Ishikawa (cell line): ENCODE data around the gene HOXC5.

Experiments
- CEBPB ChIP-seq: IDR thresholded peaks from 2 replicates; pipeline ENCODE4 v1.6.1; 2012
- CREB1 ChIP-seq: IDR thresholded peaks from 2 replicates; pipeline ENCODE4 v1.6.1; 2012; ENCODE audit warnings: low read depth
- EGR1 ChIP-seq: IDR thresholded peaks from 2 replicates; pipeline ENCODE4 v1.6.1; 2012
- EP300 ChIP-seq: IDR thresholded peaks from 2 replicates; pipeline ENCODE4 v1.6.1; 2012; ENCODE audit warnings: borderline replicate concordance
- FOXM1 ChIP-seq: IDR thresholded peaks from 2 replicates; pipeline ENCODE4 v1.6.1; 2012; ENCODE audit warnings: low read depth, borderline replicate concordance
- MAX ChIP-seq: IDR thresholded peaks from 2 replicates; pipeline ENCODE4 v1.6.1; 2012
- NFIC ChIP-seq: IDR thresholded peaks from 2 replicates; pipeline ENCODE4 v1.6.1; 2012
- RAD21 ChIP-seq: IDR thresholded peaks from 2 replicates; pipeline ENCODE4 v1.6.1; 2012; ENCODE audit warnings: low read depth
- TAF1 ChIP-seq: IDR thresholded peaks from 2 replicates; pipeline ENCODE4 v1.6.1; 2012; ENCODE audit warnings: low read depth, mild to moderate bottlenecking
- YY1 ChIP-seq: IDR thresholded peaks from 2 replicates; pipeline ENCODE4 v1.6.1; 2012; ENCODE audit warnings: low read depth
- ZBTB7A ChIP-seq: IDR thresholded peaks from 2 replicates; pipeline ENCODE4 v1.6.1; 2012; ENCODE audit warnings: low read depth
- TF ChIP-seq, protein P1 (sequence below): IDR thresholded peaks from 2 replicates; pipeline ENCODE4 v1.6.1; 2012; ENCODE audit warnings: low read depth, mild to moderate bottlenecking

DNA sequence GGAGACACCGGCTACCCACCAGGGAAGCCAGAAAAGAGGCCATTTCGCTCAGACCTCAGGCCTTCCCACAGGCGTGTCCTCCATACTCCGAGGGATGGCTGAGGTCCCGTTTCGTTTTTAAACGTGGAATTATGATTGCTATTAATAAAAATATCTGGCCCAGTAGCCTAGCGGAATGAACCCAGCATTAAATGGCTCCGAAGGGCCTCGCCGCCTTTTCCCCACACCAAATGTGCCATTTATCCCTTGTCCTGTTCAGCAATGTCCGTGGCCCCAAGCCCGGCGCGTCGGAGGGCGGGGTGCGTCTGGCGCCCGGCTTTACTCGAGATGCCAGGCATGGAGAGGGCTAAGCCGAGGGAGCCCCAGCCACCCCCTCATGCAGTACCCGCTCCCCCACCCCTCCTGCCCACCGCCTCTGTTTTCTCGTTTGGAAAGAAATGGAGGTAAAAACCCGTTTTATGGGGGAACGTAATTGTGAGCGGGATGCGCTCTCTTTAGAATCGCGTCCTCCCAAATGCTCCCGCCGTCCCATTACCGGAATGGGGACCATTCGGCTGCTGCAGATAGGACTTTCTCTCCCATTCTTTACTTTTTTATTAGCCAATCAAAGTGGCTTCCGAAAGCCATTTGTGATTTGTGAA lies 18.4 kb upstream of the HOXC5 start:
- TF ChIP-seq MAX, result no peak
- no peak for TF ChIP-seq EP300
- TF ChIP-seq TAF1, result no peak
- no peak for TF ChIP-seq YY1
- TF ChIP-seq RAD21, result no peak
- no peak for TF ChIP-seq NFIC
- TF ChIP-seq ZBTB7A, result no peak
- TF ChIP-seq, protein P1, sequence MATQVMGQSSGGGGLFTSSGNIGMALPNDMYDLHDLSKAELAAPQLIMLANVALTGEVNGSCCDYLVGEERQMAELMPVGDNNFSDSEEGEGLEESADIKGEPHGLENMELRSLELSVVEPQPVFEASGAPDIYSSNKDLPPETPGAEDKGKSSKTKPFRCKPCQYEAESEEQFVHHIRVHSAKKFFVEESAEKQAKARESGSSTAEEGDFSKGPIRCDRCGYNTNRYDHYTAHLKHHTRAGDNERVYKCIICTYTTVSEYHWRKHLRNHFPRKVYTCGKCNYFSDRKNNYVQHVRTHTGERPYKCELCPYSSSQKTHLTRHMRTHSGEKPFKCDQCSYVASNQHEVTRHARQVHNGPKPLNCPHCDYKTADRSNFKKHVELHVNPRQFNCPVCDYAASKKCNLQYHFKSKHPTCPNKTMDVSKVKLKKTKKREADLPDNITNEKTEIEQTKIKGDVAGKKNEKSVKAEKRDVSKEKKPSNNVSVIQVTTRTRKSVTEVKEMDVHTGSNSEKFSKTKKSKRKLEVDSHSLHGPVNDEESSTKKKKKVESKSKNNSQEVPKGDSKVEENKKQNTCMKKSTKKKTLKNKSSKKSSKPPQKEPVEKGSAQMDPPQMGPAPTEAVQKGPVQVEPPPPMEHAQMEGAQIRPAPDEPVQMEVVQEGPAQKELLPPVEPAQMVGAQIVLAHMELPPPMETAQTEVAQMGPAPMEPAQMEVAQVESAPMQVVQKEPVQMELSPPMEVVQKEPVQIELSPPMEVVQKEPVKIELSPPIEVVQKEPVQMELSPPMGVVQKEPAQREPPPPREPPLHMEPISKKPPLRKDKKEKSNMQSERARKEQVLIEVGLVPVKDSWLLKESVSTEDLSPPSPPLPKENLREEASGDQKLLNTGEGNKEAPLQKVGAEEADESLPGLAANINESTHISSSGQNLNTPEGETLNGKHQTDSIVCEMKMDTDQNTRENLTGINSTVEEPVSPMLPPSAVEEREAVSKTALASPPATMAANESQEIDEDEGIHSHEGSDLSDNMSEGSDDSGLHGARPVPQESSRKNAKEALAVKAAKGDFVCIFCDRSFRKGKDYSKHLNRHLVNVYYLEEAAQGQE, result no peak
- no peak for TF ChIP-seq FOXM1
- TF ChIP-seq CREB1, result no peak
- TF ChIP-seq CEBPB, result no peak
- TF ChIP-seq EGR1, result no peak
